Naive thymus-derived CD8-positive, alpha-beta T cell (primary cell): Measurements from ENCODE around the gene EMILIN3. TPM values are rescaled to one million over a fixed set of nuclear protein-coding genes. Genes with fewer than 3 reads are reported as not detected.
A peak's percentile ranks its signal among the peaks of the same experiment; 100 is the strongest.

Experiments
- ATAC-seq, 2 donors: fragments of 150-1000 bp; cut with Tn5 transposase in 1 of 2; sonication (Bioruptor Pico), chemical (Tn5 transposase) in 1 of 2; 1 replicate in 1 of 2; 2 replicates in 1 of 2; pipeline ENCODE4 v1.10.0; 2021; ENCODE audit warnings: mild to moderate bottlenecking in 2 of 2, moderate library complexity in 2 of 2
- POLR2A ChIA-PET: fragments of 350-600 bp; sonication (Branson Sonifier 250); formaldehyde crosslinking; loops from one replicate; lab custom pipeline; 2021; ENCODE audit warnings: antibody characterized with exemption; lab: Charles Lee
- DNase-seq, 10 donors: peaks; one replicate each; pipeline versions ENCODE4 v3.0.0 to v3.0.0-alpha.2; 2020 to 2022
- H3K27ac Mint-ChIP-seq, 10 donors: one replicate each; pipeline ENCODE4 v1.8.0; 2020 to 2022; ENCODE audit warnings: mild to moderate bottlenecking in 10 of 10, mixed read lengths in 10 of 10, moderate library complexity in 4 of 10, inconsistent platforms in 1 of 10
- H3K27me3 Mint-ChIP-seq, 5 donors: one replicate each; pipeline ENCODE4 v1.8.0; 2021 to 2022; ENCODE audit warnings: mixed read lengths in 5 of 5
- H3K36me3 Mint-ChIP-seq, 3 donors: one replicate each; pipeline ENCODE4 v1.8.0; 2020 to 2022; ENCODE audit warnings: mixed read lengths in 3 of 3, mild to moderate bottlenecking in 2 of 3, inconsistent platforms in 1 of 3
- H3K4me1 Mint-ChIP-seq, 4 donors: one replicate each; pipeline ENCODE4 v1.8.0; 2021 to 2022; ENCODE audit warnings: mixed read lengths in 4 of 4
- H3K4me3 Mint-ChIP-seq, 10 donors: one replicate each; pipeline ENCODE4 v1.8.0; 2020 to 2022; ENCODE audit warnings: mild to moderate bottlenecking in 10 of 10, mixed read lengths in 10 of 10, moderate library complexity in 6 of 10, inconsistent platforms in 1 of 10
- H3K9me3 Mint-ChIP-seq, 9 donors: one replicate each; pipeline ENCODE4 v1.8.0; 2020 to 2022; ENCODE audit warnings: mixed read lengths in 9 of 9, mild to moderate bottlenecking in 3 of 9, inconsistent platforms in 1 of 9, moderate library complexity in 1 of 9
- polyA plus RNA-seq, 3 donors: library from polyadenylated mRNA; unstranded; fragments of 300-500 nt; fragmentation: Illumina TruSeq; gene quantifications; one replicate each; pipeline ENCODE4 v1.2.3, GENCODE V29; 2021
- total RNA-seq, 8 experiments: library from RNA in 2 of 8; stranded (reverse) in 2 of 8; gene quantifications; one replicate each; pipeline ENCODE4 v1.2.3 and lab custom pipeline; 2021 to 2026

Gene EMILIN3
- total and polyA plus RNA-seq, 5 experiments from 2014 or later, result 0.13 TPM; not detected in 4

DNA sequence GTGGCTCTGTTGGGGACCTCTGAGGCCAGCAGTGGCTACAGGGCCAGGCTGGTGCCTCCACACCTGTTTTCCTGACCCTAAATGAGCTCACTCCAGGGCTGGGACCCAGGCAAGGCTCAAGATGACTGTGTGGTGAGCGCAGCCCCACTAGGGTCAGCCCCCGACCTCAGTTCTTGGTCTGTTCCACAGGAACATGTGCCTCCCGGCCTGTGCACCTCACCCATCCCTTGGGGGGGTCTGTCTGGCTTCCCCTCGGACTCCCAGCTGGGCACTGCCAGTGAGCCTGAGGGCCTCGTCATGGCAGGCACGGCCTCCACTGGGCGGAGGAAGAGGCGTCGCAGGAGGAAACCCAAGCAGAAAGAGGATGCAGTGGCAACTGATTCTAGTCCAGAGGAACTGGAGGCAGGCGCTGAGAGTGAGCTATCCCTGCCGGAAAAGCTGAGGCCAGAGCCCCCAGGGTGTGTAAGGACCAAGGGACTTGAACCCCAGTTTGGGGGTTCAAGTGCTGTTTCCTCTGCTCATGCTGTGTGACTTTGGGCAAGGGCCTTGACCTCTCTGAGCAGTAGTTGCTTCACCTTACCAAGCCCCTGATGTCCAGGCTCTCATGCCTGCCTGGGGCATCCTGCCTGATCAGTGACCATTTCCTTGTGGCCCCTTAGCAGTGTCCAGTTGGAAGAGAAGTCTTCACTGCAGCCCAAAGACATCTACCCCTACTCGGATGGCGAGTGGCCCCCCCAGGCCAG lies 18.0 kb downstream of the EMILIN3 start:
- no peaks in the 10 kb centered on the region for H3K9me3 Mint-ChIP-seq
- DNase-seq (peak in 1 of 10 donors; percentile 49), ATAC-seq (no peak)
- POLR2A ChIA-PET, result no interaction called here
- no peaks in the 10 kb centered on the region for H3K36me3 Mint-ChIP-seq
- no peak overlapping the region for H3K4me3 Mint-ChIP-seq
- H3K27ac Mint-ChIP-seq, result peak overlapping the region in 2 of 10 donors; percentile 13 to 46
- no peaks in the 10 kb centered on the region for H3K4me1 Mint-ChIP-seq
- H3K27me3 Mint-ChIP-seq, result peaks cover 0 to 2% (median 0%) of the 10 kb centered on the region in 5 donors

DNA sequence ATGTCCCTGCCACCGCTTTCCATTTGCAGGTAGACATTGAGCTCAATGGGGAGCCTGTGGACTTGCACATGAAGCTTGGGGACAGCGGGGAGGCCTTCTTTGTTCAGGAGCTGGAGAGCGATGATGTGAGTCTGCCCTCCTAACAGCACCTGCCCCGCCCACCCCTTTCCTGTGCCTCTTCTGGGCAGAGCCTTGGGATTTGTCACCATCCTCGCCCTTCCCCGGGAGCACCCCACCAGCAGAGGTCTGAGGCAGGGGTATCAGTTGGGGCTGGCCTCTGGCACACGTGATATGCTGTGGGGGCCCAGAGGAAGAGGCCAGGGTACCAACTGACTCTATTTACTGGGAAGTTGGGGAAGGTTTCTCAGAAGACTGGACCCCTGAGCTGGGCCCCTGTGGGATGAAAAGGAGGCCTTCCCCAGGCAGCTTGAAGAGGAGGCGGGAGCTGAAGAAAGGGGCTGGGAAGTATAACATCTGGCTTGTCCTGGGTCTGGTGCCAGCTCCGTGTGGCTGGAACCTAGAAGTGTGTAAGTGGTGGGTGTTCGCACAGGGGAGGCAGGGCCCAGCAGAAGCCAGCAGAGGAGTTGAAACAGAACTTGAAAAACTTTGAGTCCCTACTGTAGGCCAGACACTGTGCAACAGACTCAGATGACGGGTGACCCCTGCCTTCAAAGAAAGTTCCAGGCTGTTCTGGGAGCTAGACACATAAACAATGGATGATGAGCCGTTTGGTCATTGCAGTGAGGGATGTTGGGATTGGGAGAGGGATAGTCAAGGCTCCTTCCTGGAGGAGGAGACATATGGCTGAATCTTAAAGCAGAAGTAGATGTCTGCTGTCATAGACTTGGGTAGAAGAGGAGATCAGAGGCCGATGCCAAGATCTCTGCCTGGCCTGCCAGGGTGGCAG lies 18.8 kb downstream of the EMILIN3 start:
- H3K4me3 Mint-ChIP-seq, result no peak overlapping the region
- H3K27ac Mint-ChIP-seq, result peak overlapping the region in 1 of 10 donors; percentile 78
- no peaks in the 10 kb centered on the region for H3K4me1 Mint-ChIP-seq
- no peaks in the 10 kb centered on the region for H3K36me3 Mint-ChIP-seq
- DNase-seq, result peak in 1 of 10 donors; percentile 4
- peaks cover 0 to 2% (median 0%) of the 10 kb centered on the region in 5 donors for H3K27me3 Mint-ChIP-seq
- no peak for ATAC-seq
- H3K9me3 Mint-ChIP-seq, result no peaks in the 10 kb centered on the region
- POLR2A ChIA-PET, result no interaction called here

DNA sequence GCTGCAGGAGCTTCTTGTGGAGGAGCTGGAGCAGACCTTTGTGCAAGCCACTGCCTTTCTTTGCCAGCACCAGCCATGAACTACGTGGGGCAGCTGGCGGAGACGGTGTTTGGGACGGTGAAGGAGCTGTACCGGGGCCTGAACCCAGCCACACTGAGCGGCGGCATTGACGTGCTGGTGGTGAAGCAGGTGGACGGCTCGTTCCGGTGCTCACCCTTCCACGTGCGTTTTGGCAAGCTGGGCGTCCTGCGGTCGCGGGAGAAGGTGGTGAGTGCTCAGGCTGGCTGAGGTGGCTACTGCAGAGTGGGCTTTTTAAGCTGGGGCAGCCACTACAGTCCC lies 20.9 kb downstream of the EMILIN3 start:
- H3K36me3 Mint-ChIP-seq, result no peaks in the 10 kb centered on the region
- peak overlapping the region in 1 of 10 donors; percentile 15 for H3K27ac Mint-ChIP-seq
- peaks cover 0 to 2% (median 0%) of the 10 kb centered on the region in 5 donors for H3K27me3 Mint-ChIP-seq
- peaks cover 0 to 2% (median 0%) of the 10 kb centered on the region in 4 donors for H3K4me1 Mint-ChIP-seq
- POLR2A ChIA-PET, result no interaction called here
- no peak overlapping the region for H3K4me3 Mint-ChIP-seq
- DNase-seq, result peak in 1 of 10 donors; percentile 11
- no peaks in the 10 kb centered on the region for H3K9me3 Mint-ChIP-seq
- ATAC-seq, result no peak

DNA sequence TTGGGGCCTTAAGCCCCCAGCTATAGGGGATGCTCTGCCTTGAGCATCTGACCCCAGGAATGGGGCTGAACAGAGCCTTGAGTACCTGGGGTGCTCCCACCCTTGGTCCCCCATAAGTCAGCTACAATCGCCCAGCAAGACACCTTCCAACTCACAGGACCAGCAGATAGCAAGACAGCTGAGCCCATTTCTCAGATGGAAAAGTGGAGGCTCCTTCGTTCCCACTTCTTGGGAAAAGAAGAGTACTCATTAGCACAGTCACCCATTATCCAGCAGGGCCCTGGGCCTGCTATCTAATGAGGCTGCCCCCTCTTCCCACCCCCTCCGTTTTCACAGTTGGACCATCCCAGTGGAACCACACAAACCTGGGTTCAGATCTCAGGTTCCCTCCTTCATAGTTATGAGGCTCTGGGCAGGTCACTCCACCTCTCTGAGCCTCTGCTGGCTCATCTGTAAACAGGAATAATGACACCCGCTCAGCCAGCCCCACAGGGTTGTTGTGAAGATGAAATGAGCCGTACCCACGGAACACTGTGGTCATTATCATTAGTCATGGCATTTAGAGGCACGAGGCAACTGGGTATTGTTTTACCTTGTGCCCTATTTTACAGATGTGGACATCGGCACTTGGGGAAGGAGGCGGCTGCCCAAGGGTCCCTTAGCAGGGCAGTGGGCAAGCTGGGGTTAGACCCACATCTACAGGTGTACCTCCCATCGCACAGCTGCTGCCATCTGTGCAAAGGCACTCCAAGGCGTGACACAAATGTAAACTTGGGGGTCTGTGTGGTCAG lies 21.5 kb downstream of the EMILIN3 start:
- Mint-ChIP-seq H3K9me3 (no peaks in the 10 kb centered on the region), H3K4me1 (peaks cover 3 to 5% (median 4%) of the 10 kb centered on the region in 4 donors), H3K27ac (no peak overlapping the region), H3K36me3 (no peaks in the 10 kb centered on the region), H3K4me3 (peak overlapping the region in 1 of 10 donors; percentile 36), H3K27me3 (peaks cover 0 to 2% (median 0%) of the 10 kb centered on the region in 5 donors)
- POLR2A ChIA-PET, result no interaction called here
- ATAC-seq, result no peak
- DNase-seq, result peak in 1 of 10 donors; percentile 49

DNA sequence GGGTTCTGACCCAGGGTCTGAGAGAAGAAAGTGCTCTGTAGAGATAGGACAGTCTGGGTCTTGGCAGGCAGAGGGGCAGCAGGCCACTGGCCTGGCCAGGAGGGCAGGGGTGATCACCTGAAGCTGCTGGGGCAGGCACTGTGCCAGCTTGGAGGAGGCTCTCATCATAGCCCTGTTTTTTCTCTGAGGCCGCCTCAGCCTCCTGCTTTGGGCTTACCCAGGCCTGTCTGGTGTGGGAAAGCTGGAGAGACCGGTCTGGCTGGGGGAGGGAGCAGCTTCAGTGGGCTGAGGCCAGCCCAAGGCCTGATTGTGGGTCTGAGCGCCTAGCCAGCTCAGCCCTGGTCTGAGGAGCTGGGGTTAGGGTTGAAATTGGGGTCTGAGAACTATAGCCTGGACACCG lies 22.1 kb downstream of the EMILIN3 start:
- Mint-ChIP-seq H3K4me1 (peaks cover 9 to 12% (median 10%) of the 10 kb centered on the region in 4 donors), H3K27me3 (peaks cover 0 to 5% (median 3%) of the 10 kb centered on the region in 5 donors), H3K27ac (peak overlapping the region in 1 of 10 donors; percentile 27), H3K4me3 (no peak overlapping the region), H3K36me3 (no peaks in the 10 kb centered on the region), H3K9me3 (no peaks in the 10 kb centered on the region)
- POLR2A ChIA-PET, result no interaction called here
- DNase-seq (peak in 1 of 10 donors; percentile 27), ATAC-seq (no peak)

DNA sequence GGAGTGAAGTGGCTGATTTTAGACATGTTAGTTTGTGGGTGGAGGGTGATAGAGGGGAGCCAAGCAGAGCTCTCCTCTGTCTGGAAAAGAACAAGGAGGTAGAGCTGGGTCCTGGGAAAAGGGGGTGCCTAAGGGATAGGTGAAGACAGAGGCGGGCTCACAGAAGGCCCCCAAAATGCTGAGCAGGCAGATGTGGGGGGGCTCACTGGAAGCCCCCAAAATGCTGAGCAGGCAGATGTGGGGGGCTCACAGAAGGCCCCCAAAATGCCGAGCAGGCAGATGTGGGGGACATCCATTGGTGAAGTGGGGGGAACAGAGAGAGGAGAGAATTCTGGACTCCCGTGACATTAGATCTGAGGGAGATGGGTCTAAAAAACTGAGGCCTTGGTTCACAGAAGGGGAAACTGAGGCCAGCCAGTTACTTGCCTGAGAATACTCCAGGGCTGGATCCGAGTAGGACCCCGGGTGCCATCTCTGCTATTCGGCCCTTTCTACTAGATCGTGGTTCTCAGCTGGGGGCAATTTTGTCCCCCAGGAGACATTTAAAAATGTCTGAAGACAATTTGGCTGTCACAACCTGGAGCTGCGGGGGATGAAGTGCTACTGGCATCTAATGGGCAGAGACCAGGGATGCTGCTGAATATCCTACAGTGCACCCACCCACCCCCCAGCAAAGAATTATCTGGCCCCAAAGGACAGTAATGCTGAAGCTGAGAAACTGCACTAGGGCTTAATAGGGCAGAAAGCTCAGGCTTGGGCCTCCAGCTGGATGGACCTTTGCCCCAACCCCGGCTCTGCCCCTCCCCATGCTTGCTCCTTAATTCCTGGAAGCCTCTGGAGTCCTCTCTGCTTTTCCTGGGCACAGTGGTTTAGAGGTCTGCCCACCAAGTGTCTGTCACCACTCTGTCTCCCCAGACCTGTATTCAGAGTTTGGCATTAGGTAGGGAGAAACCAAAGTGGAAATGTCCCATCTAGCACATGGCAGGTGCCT lies 23.8 kb downstream of the EMILIN3 start:
- POLR2A ChIA-PET, result no interaction called here
- H3K27me3 Mint-ChIP-seq, result peaks cover 0 to 10% (median 8%) of the 10 kb centered on the region in 5 donors
- no peak overlapping the region for H3K4me3 Mint-ChIP-seq
- DNase-seq (peak in 1 of 10 donors; percentile 52), ATAC-seq (no peak)
- H3K27ac Mint-ChIP-seq, result no peak overlapping the region
- H3K4me1 Mint-ChIP-seq, result peaks cover 10 to 12% (median 10%) of the 10 kb centered on the region in 4 donors
- no peaks in the 10 kb centered on the region for H3K36me3 Mint-ChIP-seq
- no peaks in the 10 kb centered on the region for H3K9me3 Mint-ChIP-seq

DNA sequence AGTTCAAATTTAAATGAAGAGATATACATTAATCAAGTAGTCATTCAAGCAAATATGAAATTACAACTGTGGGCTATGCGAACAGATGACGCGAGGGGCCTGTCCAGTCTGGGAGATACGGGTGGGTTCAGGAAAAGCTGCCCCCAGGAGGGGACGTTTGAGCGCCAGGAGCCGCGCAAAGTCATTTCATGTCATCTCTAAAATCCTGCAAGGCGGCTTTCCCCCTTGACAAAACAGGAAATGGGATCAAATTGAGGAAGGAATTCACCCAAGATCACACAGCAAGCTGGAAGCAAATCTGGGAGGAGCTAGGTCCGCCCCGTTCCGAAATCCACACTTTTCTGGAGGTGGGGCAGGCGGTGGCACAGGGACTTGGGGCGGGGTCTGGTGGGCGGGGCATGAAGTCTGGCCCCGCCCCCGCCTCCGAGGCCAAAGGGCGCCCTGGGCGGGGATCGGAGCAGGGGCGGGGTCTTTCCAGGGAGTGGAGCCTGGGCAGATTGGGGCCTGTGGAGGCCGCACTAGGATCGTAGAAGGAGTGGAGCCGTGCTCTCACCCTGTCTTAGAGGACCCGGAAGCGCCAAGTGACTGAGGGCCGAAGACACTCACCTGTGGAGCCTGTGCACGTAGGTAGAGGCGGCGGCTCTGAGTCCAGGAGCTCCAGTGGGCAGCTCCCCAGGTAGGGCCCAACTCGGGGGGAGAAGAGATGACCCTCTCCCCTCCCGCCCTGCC lies 26.1 kb downstream of the EMILIN3 start, which contains the start of gene LPIN3:
LPIN3 (plus strand) TSS at position 495 of the 729 bp plus-strand sequence. CDS start 4,983 bp downstream, outside the sequence.
- ATAC-seq (peak; percentile 59 to 74), DNase-seq (peak in 8 of 10 donors; percentile 6 to 67 (median 36))
- peaks cover under 1 to 13% (median 8%) of the 10 kb centered on the region in 5 donors for H3K27me3 Mint-ChIP-seq
- H3K4me1 Mint-ChIP-seq, result peaks cover 10 to 12% (median 10%) of the 10 kb centered on the region in 4 donors
- POLR2A ChIA-PET, result interaction anchor here (0.7 to 1.2 kb wide), 3 partner anchors 106 to 205 kb away, joined by 3 to 4 read pairs (median 3); no protein-coding TSS in a partner anchor
- H3K36me3 Mint-ChIP-seq, result no peaks in the 10 kb centered on the region
- H3K9me3 Mint-ChIP-seq, result no peaks in the 10 kb centered on the region
- peak within 1 kb of the TSS; percentile 73 to 86 (median 82) for H3K4me3 Mint-ChIP-seq
- peak within 1 kb of the TSS in 8 of 10 donors; percentile 48 to 89 (median 72) for H3K27ac Mint-ChIP-seq

DNA sequence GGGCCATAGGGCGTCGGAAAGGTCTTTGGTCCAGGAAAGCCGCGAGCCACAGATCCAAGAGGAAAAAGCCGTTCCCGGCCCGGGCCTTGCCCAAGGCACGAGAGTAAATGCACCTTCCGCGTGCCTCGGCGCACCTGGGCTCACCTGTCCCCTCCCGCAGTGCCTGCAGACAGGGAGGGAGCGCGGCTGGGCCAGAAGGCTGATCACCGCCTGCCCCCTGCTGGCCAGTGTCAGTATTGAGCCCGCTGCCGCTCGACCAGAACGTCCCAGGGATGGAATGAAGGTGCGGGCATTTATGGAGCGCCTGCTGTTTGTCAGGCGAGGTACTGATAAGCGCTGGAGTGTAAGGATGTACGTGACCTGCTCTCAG lies 26.7 kb downstream of the EMILIN3 start:
- Mint-ChIP-seq H3K27me3 (peaks cover 4 to 13% (median 8%) of the 10 kb centered on the region in 5 donors), H3K36me3 (no peaks in the 10 kb centered on the region), H3K9me3 (no peaks in the 10 kb centered on the region), H3K4me1 (peaks cover 10 to 12% (median 10%) of the 10 kb centered on the region in 4 donors), H3K27ac (peak overlapping the region in 8 of 10 donors; percentile 48 to 89 (median 72)), H3K4me3 (peak overlapping the region; percentile 73 to 86 (median 82))
- ATAC-seq (peak; percentile 97), DNase-seq (peak; percentile 73 to 90 (median 84))
- POLR2A ChIA-PET, result interaction anchor here (1.1 to 1.2 kb wide), 2 partner anchors 167 to 204 kb away, joined by 3 to 4 read pairs; no protein-coding TSS in a partner anchor

DNA sequence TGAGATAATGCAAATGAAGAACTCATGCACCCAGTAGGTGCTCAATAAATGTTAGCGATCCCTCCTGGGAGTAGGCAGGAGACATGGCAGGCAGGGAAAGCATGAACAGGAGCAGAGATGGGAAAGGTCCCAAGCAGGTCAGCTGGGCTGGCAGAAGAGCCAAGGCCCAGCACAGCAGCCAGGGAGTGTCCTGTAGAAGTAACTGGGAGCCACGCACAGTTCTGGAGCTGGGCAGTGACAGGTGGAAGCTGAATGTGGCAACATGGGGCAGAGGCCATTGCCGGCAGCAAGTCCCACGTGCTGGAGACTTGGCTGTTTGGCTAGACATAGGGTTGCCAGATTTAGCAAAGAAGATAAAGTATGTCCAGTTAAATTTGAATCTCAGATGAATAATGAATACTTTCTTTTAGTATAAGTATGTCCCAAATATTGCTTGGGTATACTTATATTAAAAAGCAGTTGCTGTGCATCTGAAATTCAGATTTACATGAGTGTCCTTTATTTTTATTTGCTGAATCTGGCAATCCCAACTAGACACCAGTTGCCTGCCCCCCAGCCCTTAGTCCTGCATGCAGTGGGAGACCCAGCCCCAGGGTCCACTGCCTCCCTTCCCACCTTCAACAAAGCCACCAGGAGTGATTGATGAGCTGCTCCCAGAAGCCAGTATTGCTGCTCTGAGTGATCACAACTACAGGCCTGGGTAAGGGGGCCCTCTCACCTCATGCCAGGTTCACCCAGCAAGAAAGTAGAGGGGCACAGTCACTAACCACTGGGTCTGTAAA lies 29.7 kb downstream of the EMILIN3 start:
- Mint-ChIP-seq H3K9me3 (no peaks in the 10 kb centered on the region), H3K27me3 (peaks cover 4 to 17% (median 8%) of the 10 kb centered on the region in 5 donors), H3K27ac (no peak overlapping the region), H3K4me1 (peaks cover 10 to 11% (median 10%) of the 10 kb centered on the region in 4 donors), H3K4me3 (no peak overlapping the region), H3K36me3 (no peaks in the 10 kb centered on the region)
- DNase-seq (peak in 1 of 10 donors; percentile 43), ATAC-seq (no peak)
- POLR2A ChIA-PET, result no interaction called here

DNA sequence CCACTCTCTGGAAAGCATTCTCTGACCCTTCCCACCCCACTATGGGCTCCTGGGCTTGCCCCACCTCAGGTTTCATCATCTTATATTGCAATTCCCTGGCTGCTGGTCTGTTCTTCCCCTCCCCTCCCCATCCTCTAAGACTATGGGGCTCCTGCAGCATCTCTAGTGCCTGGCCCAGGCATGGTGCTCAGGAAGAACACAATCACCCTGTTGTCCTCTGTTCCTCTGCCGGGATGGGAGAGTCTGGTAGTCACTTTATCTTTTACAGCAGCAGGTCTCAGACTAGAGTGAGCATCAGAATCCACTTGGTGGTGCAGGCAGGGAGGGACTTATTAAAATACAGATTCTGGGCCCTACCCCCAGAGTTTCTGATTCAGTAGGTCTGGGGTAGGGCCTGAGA lies 31.0 kb downstream of the EMILIN3 start:
- H3K4me3 Mint-ChIP-seq, result no peak overlapping the region
- POLR2A ChIA-PET, result interaction anchor here (0.7 kb wide), 1 partner anchor 163 kb away, joined by 3 read pairs; no protein-coding TSS in a partner anchor
- peaks cover 10 to 11% (median 10%) of the 10 kb centered on the region in 4 donors for H3K4me1 Mint-ChIP-seq

More for the DNA sequence above, 31.0 kb downstream of the EMILIN3 start:
- ATAC-seq (no peak), DNase-seq (peak in 1 of 10 donors; percentile 34)
- Mint-ChIP-seq H3K9me3 (no peaks in the 10 kb centered on the region), H3K36me3 (no peaks in the 10 kb centered on the region), H3K27me3 (peaks cover 4 to 17% (median 8%) of the 10 kb centered on the region in 5 donors), H3K27ac (peak overlapping the region in 1 of 10 donors; percentile 15)
